ENCODE data around the gene GIPR. TPM values are rescaled to one million over a fixed set of nuclear protein-coding genes. Genes with fewer than 3 reads are reported as not detected.

The GIPR gene
- polyA plus RNA-seq, 1 of the 3 experiments (the other 2 are of a cell fraction) = 1.4 TPM

DNA sequence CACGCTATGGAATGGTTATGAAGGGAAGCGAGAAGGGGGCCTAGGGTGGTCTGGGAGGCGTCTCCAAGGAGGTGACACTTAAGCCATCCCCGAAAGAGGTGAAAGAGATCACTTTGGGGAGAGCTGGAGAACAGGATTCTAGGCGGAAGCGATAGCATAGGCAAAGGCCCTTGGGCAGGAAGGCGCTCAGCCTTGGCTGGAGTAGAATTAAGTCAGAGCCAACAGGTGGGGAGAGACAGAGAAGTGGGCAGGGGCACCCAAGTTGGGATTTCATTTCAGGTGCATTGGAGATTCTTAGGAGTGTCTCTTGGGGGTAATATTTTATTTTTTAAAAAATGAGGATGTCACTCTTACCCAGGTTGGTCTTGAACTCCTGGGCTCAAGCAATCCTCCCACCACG lies 14.1 kb downstream of the GIPR start:
- H4K20me1 ChIP-seq (ENCODE audit: insufficient read depth) = no peaks in the 10 kb centered on the region
- TF ChIP-seq SIN3A (IDR thresholded peaks at IDR 0.05; ENCODE audit: borderline replicate concordance, low read depth, low read length) (no peak), TEAD4 (IDR thresholded peaks at IDR 0.05; ENCODE audit: borderline replicate concordance, insufficient read depth) (no peak), TCF12 (IDR thresholded peaks at IDR 0.05) (no peak), TAF1 (IDR thresholded peaks at IDR 0.05; ENCODE audit: borderline replicate concordance, low read depth, low read length) (no peak), GABPA (IDR thresholded peaks at IDR 0.05; ENCODE audit: low read depth) (no peak), GATA2 (CRISPR knock-in tag; IDR thresholded peaks at IDR 0.05) (no peak), RXRA (IDR thresholded peaks at IDR 0.05; ENCODE audit: borderline replicate concordance, low read depth) (no peak), EP300 (IDR thresholded peaks at IDR 0.05; ENCODE audit: borderline replicate concordance in 1 of 2, low read depth in 1 of 2, low read length in 1 of 2) (no peak), FOSL2 (IDR thresholded peaks at IDR 0.05; ENCODE audit: borderline replicate concordance, low read depth) (no peak), RFX5 (IDR thresholded peaks at IDR 0.05; ENCODE audit: low read length) (no peak), ELF1 (IDR thresholded peaks at IDR 0.05) (no peak), NRF1 (IDR thresholded peaks at IDR 0.05; ENCODE audit: low read depth, low read length) (no peak)
- TF ChIP-seq, protein P1, sequence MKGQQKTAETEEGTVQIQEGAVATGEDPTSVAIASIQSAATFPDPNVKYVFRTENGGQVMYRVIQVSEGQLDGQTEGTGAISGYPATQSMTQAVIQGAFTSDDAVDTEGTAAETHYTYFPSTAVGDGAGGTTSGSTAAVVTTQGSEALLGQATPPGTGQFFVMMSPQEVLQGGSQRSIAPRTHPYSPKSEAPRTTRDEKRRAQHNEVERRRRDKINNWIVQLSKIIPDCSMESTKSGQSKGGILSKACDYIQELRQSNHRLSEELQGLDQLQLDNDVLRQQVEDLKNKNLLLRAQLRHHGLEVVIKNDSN (IDR thresholded peaks at IDR 0.05; ENCODE audit: borderline replicate concordance, low read depth) = no peak
- TF ChIP-seq, protein P2, sequence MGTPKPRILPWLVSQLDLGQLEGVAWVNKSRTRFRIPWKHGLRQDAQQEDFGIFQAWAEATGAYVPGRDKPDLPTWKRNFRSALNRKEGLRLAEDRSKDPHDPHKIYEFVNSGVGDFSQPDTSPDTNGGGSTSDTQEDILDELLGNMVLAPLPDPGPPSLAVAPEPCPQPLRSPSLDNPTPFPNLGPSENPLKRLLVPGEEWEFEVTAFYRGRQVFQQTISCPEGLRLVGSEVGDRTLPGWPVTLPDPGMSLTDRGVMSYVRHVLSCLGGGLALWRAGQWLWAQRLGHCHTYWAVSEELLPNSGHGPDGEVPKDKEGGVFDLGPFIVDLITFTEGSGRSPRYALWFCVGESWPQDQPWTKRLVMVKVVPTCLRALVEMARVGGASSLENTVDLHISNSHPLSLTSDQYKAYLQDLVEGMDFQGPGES (IDR thresholded peaks at IDR 0.05; ENCODE audit: low read depth, low read length) = no peak
- TF ChIP-seq, protein P3, sequence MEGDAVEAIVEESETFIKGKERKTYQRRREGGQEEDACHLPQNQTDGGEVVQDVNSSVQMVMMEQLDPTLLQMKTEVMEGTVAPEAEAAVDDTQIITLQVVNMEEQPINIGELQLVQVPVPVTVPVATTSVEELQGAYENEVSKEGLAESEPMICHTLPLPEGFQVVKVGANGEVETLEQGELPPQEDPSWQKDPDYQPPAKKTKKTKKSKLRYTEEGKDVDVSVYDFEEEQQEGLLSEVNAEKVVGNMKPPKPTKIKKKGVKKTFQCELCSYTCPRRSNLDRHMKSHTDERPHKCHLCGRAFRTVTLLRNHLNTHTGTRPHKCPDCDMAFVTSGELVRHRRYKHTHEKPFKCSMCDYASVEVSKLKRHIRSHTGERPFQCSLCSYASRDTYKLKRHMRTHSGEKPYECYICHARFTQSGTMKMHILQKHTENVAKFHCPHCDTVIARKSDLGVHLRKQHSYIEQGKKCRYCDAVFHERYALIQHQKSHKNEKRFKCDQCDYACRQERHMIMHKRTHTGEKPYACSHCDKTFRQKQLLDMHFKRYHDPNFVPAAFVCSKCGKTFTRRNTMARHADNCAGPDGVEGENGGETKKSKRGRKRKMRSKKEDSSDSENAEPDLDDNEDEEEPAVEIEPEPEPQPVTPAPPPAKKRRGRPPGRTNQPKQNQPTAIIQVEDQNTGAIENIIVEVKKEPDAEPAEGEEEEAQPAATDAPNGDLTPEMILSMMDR (IDR thresholded peaks at IDR 0.05) = no peak
- TF ChIP-seq, protein P4, sequence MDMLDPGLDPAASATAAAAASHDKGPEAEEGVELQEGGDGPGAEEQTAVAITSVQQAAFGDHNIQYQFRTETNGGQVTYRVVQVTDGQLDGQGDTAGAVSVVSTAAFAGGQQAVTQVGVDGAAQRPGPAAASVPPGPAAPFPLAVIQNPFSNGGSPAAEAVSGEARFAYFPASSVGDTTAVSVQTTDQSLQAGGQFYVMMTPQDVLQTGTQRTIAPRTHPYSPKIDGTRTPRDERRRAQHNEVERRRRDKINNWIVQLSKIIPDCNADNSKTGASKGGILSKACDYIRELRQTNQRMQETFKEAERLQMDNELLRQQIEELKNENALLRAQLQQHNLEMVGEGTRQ (IDR thresholded peaks at IDR 0.05; ENCODE audit: borderline replicate concordance, low read depth, low read length) = no peak
- TF ChIP-seq, protein P5, sequence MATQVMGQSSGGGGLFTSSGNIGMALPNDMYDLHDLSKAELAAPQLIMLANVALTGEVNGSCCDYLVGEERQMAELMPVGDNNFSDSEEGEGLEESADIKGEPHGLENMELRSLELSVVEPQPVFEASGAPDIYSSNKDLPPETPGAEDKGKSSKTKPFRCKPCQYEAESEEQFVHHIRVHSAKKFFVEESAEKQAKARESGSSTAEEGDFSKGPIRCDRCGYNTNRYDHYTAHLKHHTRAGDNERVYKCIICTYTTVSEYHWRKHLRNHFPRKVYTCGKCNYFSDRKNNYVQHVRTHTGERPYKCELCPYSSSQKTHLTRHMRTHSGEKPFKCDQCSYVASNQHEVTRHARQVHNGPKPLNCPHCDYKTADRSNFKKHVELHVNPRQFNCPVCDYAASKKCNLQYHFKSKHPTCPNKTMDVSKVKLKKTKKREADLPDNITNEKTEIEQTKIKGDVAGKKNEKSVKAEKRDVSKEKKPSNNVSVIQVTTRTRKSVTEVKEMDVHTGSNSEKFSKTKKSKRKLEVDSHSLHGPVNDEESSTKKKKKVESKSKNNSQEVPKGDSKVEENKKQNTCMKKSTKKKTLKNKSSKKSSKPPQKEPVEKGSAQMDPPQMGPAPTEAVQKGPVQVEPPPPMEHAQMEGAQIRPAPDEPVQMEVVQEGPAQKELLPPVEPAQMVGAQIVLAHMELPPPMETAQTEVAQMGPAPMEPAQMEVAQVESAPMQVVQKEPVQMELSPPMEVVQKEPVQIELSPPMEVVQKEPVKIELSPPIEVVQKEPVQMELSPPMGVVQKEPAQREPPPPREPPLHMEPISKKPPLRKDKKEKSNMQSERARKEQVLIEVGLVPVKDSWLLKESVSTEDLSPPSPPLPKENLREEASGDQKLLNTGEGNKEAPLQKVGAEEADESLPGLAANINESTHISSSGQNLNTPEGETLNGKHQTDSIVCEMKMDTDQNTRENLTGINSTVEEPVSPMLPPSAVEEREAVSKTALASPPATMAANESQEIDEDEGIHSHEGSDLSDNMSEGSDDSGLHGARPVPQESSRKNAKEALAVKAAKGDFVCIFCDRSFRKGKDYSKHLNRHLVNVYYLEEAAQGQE (IDR thresholded peaks at IDR 0.05; ENCODE audit: low read depth, low read length) = no peak
- peak overlapping the region; percentile 69; the same call in 1 of the 2 replicates for H2AFZ ChIP-seq (ENCODE audit: low read depth)
- WGBS (ENCODE audit: low lambda C conversion rate) = 90% methylated on average over 8 of the region's 8 CpGs
- CTCF ChIA-PET = interaction anchor here (0.7 to 9.0 kb wide), 15 partner anchors 10 to 243 kb away, joined by 3 to 106 read pairs (median 3); partner anchors contain the start of genes GIPR, QPCTL, SIX5 and SNRPD2
- H3K36me3 ChIP-seq (replicated peaks in 1 of 2; ENCODE audit: control insufficient read depth in 1 of 2, insufficient read depth in 2 of 2, low read length in 1 of 2) = peaks cover 20 to 23% of the 10 kb centered on the region in 2 experiments
- H3K4me2 ChIP-seq = peak overlapping the region; percentile 82
- H3F3A ChIP-seq (replicated peaks; ENCODE audit: insufficient read depth) = peaks cover 27% of the 10 kb centered on the region
- no peaks in the 10 kb centered on the region for H3K79me2 ChIP-seq (ENCODE audit: insufficient read depth)
- peak overlapping the region; percentile 34 to 36; a peak in 3 of 4 replicates for H3K27ac ChIP-seq (ENCODE audit: low read depth in 2 of 2, low read length in 1 of 2)
- no peaks in the 10 kb centered on the region for H3K9me2 ChIP-seq
- H3K27me3 ChIP-seq (ENCODE audit: insufficient read depth) = no peaks in the 10 kb centered on the region
- peaks cover 0 to 11% of the 10 kb centered on the region in 2 experiments; a peak in 1 of 4 replicates for H3K4me1 ChIP-seq (ENCODE audit: control insufficient read depth in 1 of 2, insufficient read depth in 2 of 2, low read depth in 1 of 2, low read length in 1 of 2)
- H3K9ac ChIP-seq = no peak overlapping the region
- peak overlapping the region in 1 of 2 experiments; percentile 64; a peak in 1 of 4 replicates for H3K4me3 ChIP-seq (ENCODE audit: low read depth in 2 of 2, low read length in 1 of 2)
- POLR2A ChIA-PET = no interaction called here
- DNase-seq = no peak
- no peaks in the 10 kb centered on the region for H3K9me3 ChIP-seq
